HepG2 (cell line): ENCODE data around the gene MYADML2. TPM values are rescaled to one million over a fixed set of nuclear protein-coding genes. Genes with fewer than 3 reads are reported as not detected.

ENCODE experiments used
- AGO1 ChIP-seq: fragments of 200-400 bp; formaldehyde crosslinking; IDR thresholded peaks from 2 replicates; pipeline ENCODE4 v1.6.1; 2017; ENCODE audit warnings: mild to moderate bottlenecking, low read depth, low read length, moderate library complexity; ENCODE audit not compliant: poor library complexity, severe bottlenecking
- DR1 ChIP-seq: sonication (generic); formaldehyde crosslinking; IDR thresholded peaks from 2 replicates; pipeline ENCODE4 v1.8.0; 2021; ENCODE audit warnings: mild to moderate bottlenecking, missing genetic modification reagents, inconsistent platforms
- ETV6 ChIP-seq: sonication (generic); formaldehyde crosslinking; conservative IDR thresholded peaks from 2 replicates; pipeline ENCODE4 v1.4.0; 2020; ENCODE audit warnings: missing genetic modification reagents
- GPBP1L1 ChIP-seq: sonication (generic); formaldehyde crosslinking; IDR thresholded peaks from 2 replicates; pipeline ENCODE4 v1.5.0; 2020; ENCODE audit warnings: mild to moderate bottlenecking, missing genetic modification reagents
- GTF3A ChIP-seq: sonication (generic); formaldehyde crosslinking; conservative IDR thresholded peaks from 2 replicates; pipeline ENCODE4 v1.4.0; 2020; ENCODE audit warnings: mild to moderate bottlenecking, missing genetic modification reagents
- HOXA7 ChIP-seq: sonication (generic); formaldehyde crosslinking; IDR thresholded peaks from 2 replicates; pipeline ENCODE4 v1.8.1; 2022; ENCODE audit warnings: mild to moderate bottlenecking, missing genetic modification reagents, moderate library complexity
- MLX ChIP-seq: IDR thresholded peaks from 2 replicates; pipeline ENCODE4 v1.6.1; 2016
- PRPF4 ChIP-seq: fragments of 200-400 bp; formaldehyde crosslinking; IDR thresholded peaks from 2 replicates; pipeline ENCODE4 v1.6.1; 2016; ENCODE audit warnings: low read length, low read depth; ENCODE audit not compliant: poor library complexity, severe bottlenecking
- SIN3A ChIP-seq: IDR thresholded peaks from 2 replicates; pipeline ENCODE4 v1.6.1; 2011; ENCODE audit warnings: low read depth, mild to moderate bottlenecking, control low read depth, low read length, borderline replicate concordance
- SKI ChIP-seq: fragments of 450-650 bp; IDR thresholded peaks from one replicate; pipeline ENCODE4 v1.6.1; 2018; ENCODE audit warnings: mild to moderate bottlenecking; ENCODE audit not compliant: partially characterized antibody
- SNRNP70 ChIP-seq: fragments of 200-400 bp; formaldehyde crosslinking; IDR thresholded peaks from 2 replicates; pipeline ENCODE4 v1.6.1; 2017; ENCODE audit warnings: mild to moderate bottlenecking, low read depth, low read length, moderate library complexity
- SRSF1 ChIP-seq: fragments of 200-400 bp; formaldehyde crosslinking; optimal IDR thresholded peaks from 2 replicates; pipeline ENCODE3; 2017; ENCODE audit warnings: mild to moderate bottlenecking, low read depth, low read length, moderate library complexity
- TBP ChIP-seq: sonication (generic); formaldehyde crosslinking; IDR thresholded peaks from 2 replicates; pipeline ENCODE4 v1.5.0; 2020; ENCODE audit warnings: missing genetic modification reagents
- ZFX ChIP-seq: sonication (generic); formaldehyde crosslinking; IDR thresholded peaks from 2 replicates; pipeline ENCODE4 v1.4.0; 2020; ENCODE audit warnings: mild to moderate bottlenecking, low read depth, missing genetic modification reagents, moderate library complexity
- ZMAT5 ChIP-seq: sonication (generic); formaldehyde crosslinking; IDR thresholded peaks from 2 replicates; pipeline ENCODE4 v1.5.0; 2020; ENCODE audit warnings: mild to moderate bottlenecking, low read depth, missing genetic modification reagents, borderline replicate concordance
- ZNF510 ChIP-seq: sonication (generic); formaldehyde crosslinking; IDR thresholded peaks from 2 replicates; pipeline ENCODE4 v1.4.0; 2020; ENCODE audit warnings: low read depth, mild to moderate bottlenecking, missing genetic modification reagents
- ZNF564 ChIP-seq: sonication (generic); formaldehyde crosslinking; IDR thresholded peaks from 2 replicates; pipeline ENCODE4 v1.8.1; 2023; ENCODE audit warnings: mild to moderate bottlenecking, missing genetic modification reagents
- ZNF569 ChIP-seq: sonication (generic); formaldehyde crosslinking; IDR thresholded peaks from 2 replicates; pipeline ENCODE4 v1.5.0; 2020; ENCODE audit warnings: mild to moderate bottlenecking, missing genetic modification reagents, moderate library complexity, borderline replicate concordance
- ZNF709 ChIP-seq: sonication (generic); formaldehyde crosslinking; IDR thresholded peaks from 2 replicates; pipeline ENCODE4 v1.5.0; 2020; ENCODE audit warnings: mild to moderate bottlenecking, missing genetic modification reagents
- ZNF775 ChIP-seq: sonication (generic); formaldehyde crosslinking; IDR thresholded peaks from 2 replicates; pipeline ENCODE4 v1.4.0; 2020; ENCODE audit warnings: missing genetic modification reagents, mild to moderate bottlenecking, moderate library complexity, borderline replicate concordance
- ZSCAN12 ChIP-seq: sonication (generic); formaldehyde crosslinking; IDR thresholded peaks from 2 replicates; pipeline ENCODE4 v1.9.0; 2021; ENCODE audit warnings: mild to moderate bottlenecking, missing genetic modification reagents
- ZSCAN21 ChIP-seq: sonication (generic); formaldehyde crosslinking; IDR thresholded peaks from 2 replicates; pipeline ENCODE4 v1.8.0; 2022; ENCODE audit warnings: mild to moderate bottlenecking, missing genetic modification reagents, moderate library complexity, borderline replicate concordance
- polyA plus RNA-seq, 8 experiments: library from polyadenylated mRNA; depleted of rRNA in 3 of 8; stranded (reverse) in 7 of 8; unstranded in 1 of 8; fragments of >200 nt; fragmentation: Illumina TruSeq in 4 of 8; extraction: Trizol in 4 of 8; gene quantifications; 2 replicates each; pipeline versions ENCODE4 v1.2.1 to v1.2.3, GENCODE V29; 2011 to 2016; ENCODE audit warnings: low read depth in 4 of 8, missing spikeins in 1 of 8, mixed read lengths in 1 of 8; ENCODE audit not compliant: insufficient read depth in 1 of 8
- total RNA-seq, 5 experiments: library from RNA; depleted of rRNA; stranded (reverse); fragments of >200 nt; fragmentation: Illumina TruSeq; extraction: Trizol; gene quantifications; 2 replicates each; pipeline ENCODE4 v1.2.3, GENCODE V29; 2016; ENCODE audit warnings: low read depth in 1 of 5
- TF ChIP-seq, protein P1 (sequence below): sonication (generic); formaldehyde crosslinking; conservative IDR thresholded peaks from 2 replicates; pipeline ENCODE4 v1.4.0; 2020; ENCODE audit warnings: missing genetic modification reagents
- TF ChIP-seq, protein P2 (sequence below): sonication (generic); formaldehyde crosslinking; IDR thresholded peaks from 2 replicates; pipeline ENCODE4 v1.4.0; 2020; ENCODE audit warnings: mild to moderate bottlenecking, low read depth, missing genetic modification reagents

Gene MYADML2
- total and polyA plus RNA-seq, 2 of the 13 experiments (the other 11 are each of a cell fraction or from before 2014, with no cell fraction given): not detected

DNA sequence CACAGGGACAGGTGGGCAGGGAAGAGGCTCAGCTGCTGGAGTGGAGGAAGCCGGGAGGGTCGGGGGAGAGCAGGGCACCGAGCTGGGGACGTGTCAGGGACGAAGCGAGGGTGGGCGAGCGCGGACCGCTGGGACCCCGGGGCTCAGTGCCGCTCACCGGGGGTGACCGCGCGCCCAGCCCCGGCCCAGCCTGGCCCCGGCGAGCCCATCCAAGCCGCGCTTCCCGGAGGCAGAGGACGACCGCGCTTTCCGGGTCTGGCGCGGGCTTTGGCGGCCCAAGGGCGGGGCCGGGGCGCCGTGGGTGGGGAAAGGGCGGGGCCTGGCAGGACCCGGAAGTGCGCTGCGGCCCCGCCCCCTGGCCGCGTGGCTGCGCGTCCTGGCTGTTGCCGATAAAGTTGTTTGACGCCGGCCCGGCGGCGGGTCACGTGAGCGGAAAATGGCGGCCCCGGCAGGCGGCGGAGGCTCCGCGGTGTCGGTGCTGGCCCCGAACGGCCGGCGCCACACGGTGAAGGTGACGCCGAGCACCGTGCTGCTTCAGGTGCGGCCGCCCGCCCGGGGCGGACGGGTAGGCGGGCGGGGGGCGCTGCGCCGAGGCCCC is 30.3 kb upstream of the MYADML2 start, which contains the start of gene ASPSCR1 (continued):
- no peak for TF ChIP-seq SRSF1
- TF ChIP-seq GPBP1L1: no peak
- peak; percentile 45; the same call in 1 of the 2 replicates for TF ChIP-seq DR1 (CRISPR knock-in tag)
- no peak for TF ChIP-seq ZSCAN12
- TF ChIP-seq ETV6 (CRISPR knock-in tag): peak; percentile 97
- TF ChIP-seq AGO1: no peak
- TF ChIP-seq ZNF709 (CRISPR knock-in tag): peak; percentile 93
- TF ChIP-seq ZNF569: no peak
- TF ChIP-seq ZMAT5 (CRISPR knock-in tag): no peak
- TF ChIP-seq, protein P1, sequence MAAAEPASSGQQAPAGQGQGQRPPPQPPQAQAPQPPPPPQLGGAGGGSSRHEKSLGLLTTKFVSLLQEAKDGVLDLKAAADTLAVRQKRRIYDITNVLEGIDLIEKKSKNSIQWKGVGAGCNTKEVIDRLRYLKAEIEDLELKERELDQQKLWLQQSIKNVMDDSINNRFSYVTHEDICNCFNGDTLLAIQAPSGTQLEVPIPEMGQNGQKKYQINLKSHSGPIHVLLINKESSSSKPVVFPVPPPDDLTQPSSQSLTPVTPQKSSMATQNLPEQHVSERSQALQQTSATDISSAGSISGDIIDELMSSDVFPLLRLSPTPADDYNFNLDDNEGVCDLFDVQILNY: peak; percentile 70
- peak; percentile 80 for TF ChIP-seq PRPF4
- no peak for TF ChIP-seq HOXA7 (CRISPR knock-in tag)
- TF ChIP-seq, protein P2, sequence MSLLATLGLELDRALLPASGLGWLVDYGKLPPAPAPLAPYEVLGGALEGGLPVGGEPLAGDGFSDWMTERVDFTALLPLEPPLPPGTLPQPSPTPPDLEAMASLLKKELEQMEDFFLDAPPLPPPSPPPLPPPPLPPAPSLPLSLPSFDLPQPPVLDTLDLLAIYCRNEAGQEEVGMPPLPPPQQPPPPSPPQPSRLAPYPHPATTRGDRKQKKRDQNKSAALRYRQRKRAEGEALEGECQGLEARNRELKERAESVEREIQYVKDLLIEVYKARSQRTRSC (CRISPR knock-in tag): peak; percentile 89
- TF ChIP-seq SNRNP70: no peak
- 0 out of 2 replicates have a peak, but pooled peaks have one; percentile 20 for TF ChIP-seq ZNF510
- TF ChIP-seq ZNF775 (CRISPR knock-in tag): no peak
- TF ChIP-seq MLX (CRISPR knock-in tag): no peak; the same call in 1 of the 2 replicates
- TF ChIP-seq SKI: peak; percentile 91
- TF ChIP-seq TBP (CRISPR knock-in tag): no peak; the same call in 1 of the 2 replicates
- no peak for TF ChIP-seq GTF3A (CRISPR knock-in tag)
- peak; percentile 62 for TF ChIP-seq ZFX (CRISPR knock-in tag)
- TF ChIP-seq ZNF564 (CRISPR knock-in tag): peak; percentile 79; the same call in 1 of the 2 replicates
- peak; percentile 93 for TF ChIP-seq ZSCAN21 (CRISPR knock-in tag)
- peak; percentile 72; the same call in 1 of the 2 replicates for TF ChIP-seq SIN3A
